ENCODE data around the gene HDHD5.

The HDHD5 gene

DNA sequence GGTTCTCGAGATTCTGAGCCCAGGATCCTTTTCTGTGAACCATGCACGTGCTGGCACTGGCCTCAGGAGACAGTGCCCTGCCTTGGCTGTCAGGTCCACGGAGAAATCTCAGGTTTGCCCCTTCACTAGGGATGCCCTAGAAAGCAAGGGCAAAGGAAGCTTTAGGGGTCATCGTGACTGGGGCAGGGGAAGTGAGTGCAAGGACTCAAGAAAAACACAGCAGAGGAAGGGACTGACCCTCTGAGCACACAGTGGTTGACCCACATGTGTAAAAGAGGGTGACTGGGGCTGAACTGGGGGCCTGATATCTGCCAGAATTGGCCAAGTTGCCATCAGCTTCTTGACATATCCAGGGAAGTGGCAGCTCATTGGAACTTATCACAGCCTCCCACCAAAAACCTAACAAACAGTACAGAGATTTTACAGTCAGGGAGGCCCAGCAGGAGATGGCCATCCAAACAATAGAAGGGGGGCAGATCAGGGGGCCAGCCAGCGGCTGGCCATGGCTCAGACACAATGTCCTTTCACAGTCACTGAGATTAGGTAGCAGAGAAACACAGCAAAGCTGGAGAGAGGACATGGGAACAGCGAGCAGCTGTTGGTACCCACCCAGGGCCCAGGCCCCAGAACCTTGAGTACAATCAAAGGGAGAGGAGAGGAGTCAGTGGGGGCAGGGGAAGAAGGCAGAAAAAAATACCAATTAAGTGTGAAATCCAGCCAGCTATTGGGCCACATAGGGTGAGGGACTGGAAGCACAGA, 42.3 kb downstream of the HDHD5 start:
- no peak overlapping the region for H3K4me3 ChIP-seq (ENCODE audit: low read depth, low read length)
- TF ChIP-seq, protein P1, sequence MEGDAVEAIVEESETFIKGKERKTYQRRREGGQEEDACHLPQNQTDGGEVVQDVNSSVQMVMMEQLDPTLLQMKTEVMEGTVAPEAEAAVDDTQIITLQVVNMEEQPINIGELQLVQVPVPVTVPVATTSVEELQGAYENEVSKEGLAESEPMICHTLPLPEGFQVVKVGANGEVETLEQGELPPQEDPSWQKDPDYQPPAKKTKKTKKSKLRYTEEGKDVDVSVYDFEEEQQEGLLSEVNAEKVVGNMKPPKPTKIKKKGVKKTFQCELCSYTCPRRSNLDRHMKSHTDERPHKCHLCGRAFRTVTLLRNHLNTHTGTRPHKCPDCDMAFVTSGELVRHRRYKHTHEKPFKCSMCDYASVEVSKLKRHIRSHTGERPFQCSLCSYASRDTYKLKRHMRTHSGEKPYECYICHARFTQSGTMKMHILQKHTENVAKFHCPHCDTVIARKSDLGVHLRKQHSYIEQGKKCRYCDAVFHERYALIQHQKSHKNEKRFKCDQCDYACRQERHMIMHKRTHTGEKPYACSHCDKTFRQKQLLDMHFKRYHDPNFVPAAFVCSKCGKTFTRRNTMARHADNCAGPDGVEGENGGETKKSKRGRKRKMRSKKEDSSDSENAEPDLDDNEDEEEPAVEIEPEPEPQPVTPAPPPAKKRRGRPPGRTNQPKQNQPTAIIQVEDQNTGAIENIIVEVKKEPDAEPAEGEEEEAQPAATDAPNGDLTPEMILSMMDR (IDR thresholded peaks at IDR 0.05; ENCODE audit: low read depth, low read length, missing control alignments): no peak

DNA sequence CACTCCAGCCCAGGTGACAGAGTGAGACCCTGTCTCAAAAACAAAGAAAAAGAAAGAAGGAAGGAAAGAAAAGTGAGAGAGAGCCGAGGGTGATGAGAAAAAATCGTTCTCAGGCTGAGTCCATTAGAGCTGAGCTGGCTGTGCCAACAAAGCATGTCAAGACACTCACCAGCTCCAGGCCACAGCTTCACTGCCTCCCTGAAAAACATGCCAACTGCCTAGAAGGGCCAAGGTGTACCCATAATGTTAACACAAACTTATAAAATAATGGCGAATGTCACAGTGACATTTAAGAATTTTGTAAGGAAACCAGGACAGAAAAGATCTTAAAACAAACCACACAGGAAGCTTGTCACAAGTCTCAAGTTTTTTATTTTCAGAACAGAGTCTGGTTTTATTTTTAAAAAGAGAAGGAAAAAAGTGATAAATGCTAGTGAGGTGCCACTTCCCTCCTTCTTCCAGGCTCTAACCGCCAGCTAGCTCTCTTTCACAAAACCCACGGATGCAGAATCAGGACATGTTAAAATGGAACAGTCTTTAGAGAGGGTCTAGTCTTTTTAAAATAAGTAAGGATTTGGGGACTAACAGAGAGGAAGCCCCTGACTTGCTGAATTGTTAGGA, 43.0 kb downstream of the HDHD5 start:
- DNase-seq (ENCODE audit: low read depth): no peak
- no peak overlapping the region for H3K4me3 ChIP-seq (ENCODE audit: low read depth, low read length)
- TF ChIP-seq, protein P1 (IDR thresholded peaks at IDR 0.05; ENCODE audit: low read depth, low read length, missing control alignments): no peak

More for the DNA sequence above, 42.3 kb downstream of the HDHD5 start:
- DNase-seq (ENCODE audit: low read depth): no peak

DNA sequence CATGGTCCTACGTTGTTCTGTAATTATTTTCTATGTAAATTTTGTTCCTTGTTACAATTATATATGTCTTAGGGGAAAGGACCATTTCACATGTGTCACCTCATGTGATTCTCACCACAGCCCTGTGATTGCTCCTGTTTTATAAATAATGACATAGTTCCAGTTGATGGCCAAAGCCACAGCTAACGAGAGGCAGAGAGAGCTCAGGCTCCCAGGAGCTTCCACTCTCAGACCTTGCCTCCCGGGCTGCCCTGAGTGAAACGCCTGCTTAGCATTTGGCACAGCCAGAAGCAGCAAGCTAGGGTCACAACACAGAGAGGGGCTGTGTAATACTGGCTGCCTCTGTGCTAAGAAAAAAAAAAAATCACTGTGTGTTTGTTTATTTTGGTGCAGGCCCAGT, 43.8 kb downstream of the HDHD5 start:
- DNase-seq (ENCODE audit: low read depth): no peak
- TF ChIP-seq, protein P1 (IDR thresholded peaks at IDR 0.05; ENCODE audit: low read depth, low read length, missing control alignments): no peak
- no peak overlapping the region for H3K4me3 ChIP-seq (ENCODE audit: low read depth, low read length)

DNA sequence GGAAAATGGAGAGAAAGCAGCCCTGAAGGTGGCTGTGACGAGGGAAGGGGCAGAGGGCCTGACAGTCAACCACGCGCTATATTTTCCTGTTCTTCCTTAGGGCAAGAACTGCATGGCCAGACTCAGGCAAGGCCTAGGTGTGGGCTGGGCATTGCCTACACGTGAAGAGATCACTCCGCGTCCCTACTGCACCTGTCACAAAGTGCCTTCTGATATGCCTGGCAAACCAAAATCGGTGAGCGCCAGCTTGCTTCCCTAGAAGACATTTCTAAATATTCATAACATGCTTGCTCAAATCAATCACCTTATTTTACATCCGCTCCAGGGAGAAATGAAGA, 44.2 kb downstream of the HDHD5 start:
- no peak overlapping the region for H3K4me3 ChIP-seq (ENCODE audit: low read depth, low read length)
- TF ChIP-seq, protein P1 (IDR thresholded peaks at IDR 0.05; ENCODE audit: low read depth, low read length, missing control alignments): no peak
- DNase-seq (ENCODE audit: low read depth): no peak

DNA sequence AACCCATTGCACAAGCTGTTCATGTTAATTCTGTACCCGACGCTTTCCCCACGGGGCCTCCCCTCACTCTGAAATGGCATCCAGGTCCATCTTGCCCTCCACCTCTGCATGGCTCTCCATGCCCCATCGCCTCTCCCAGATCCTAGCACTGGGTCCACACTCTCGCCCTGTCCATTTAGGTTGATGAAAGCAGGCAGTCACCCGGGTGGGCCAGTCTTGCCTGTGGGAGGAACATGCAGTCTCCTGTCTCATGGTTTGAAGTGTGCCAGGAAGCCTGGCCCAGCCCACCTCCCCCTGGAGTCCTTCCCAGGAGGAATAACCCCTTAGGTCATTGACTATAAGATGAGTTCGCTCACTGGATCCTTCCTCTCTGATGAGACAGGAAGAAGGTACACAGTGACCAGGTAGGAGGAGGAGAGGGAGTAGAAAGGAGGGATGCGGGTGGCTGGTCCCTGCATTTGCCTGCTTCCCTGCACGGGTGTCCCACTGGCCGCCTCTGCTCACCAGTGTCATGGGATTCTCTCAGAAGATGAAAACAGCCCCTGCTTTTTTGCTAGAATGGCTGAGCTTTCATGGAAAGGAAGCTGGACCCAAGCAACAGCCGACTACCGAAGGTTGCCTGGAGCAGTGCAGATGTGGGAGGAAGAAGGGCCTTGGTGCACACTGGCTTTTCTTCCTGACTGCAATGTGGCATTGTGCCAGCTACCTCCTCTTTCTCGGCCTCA, 44.7 kb downstream of the HDHD5 start:
- H3K4me3 ChIP-seq (ENCODE audit: low read depth, low read length): no peak overlapping the region
- TF ChIP-seq, protein P1 (IDR thresholded peaks at IDR 0.05; ENCODE audit: low read depth, low read length, missing control alignments): no peak
- no peak for DNase-seq (ENCODE audit: low read depth)

DNA sequence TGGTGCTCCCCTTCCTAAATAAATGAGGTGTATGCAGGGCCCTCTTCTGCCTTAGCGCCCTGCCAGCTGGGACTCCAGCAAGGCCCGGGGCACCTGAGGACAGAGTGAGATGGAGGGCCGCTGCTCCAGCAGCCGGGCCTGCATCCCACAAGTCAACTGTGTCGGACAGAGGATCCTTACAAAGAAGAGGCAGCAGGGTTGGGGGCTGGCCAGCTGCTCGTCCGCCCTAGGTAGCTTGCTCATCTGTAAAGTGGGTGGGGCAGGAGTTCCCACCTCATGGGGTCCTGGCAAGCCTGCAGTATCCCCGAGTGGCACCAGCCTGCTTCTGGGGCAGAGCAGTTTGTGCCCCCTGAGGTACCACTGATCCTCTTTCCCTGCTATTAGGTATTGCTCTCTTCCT, 45.5 kb downstream of the HDHD5 start:
- DNase-seq (ENCODE audit: low read depth): no peak
- no peak overlapping the region for H3K4me3 ChIP-seq (ENCODE audit: low read depth, low read length)
- TF ChIP-seq, protein P1 (IDR thresholded peaks at IDR 0.05; ENCODE audit: low read depth, low read length, missing control alignments): no peak

Measured in GM12864 (cell line).